HL-60 (cell line): ENCODE data around the gene PRSS33.
A peak's percentile ranks its signal among the peaks of the same experiment; 100 is the strongest.

ENCODE experiments used
- DNase-seq, 2 experiments: peaks; one replicate each; pipeline ENCODE4 v3.0.0-alpha.2; 2010 to 2020; ENCODE audit warnings: low read depth in 1 of 2, low spot score in 1 of 2
- H3K27ac ChIP-seq: fragments of 250-450 bp; sonication (Bioruptor Pico); replicated peaks from 2 replicates; pipeline ENCODE4 v1.5.1; 2020; ENCODE audit warnings: mild to moderate bottlenecking, moderate library complexity
- H3K27me3 ChIP-seq: fragments of 250-450 bp; sonication (Bioruptor Pico); 2 replicates; pipeline ENCODE4 v1.5.1; 2021; ENCODE audit warnings: mild to moderate bottlenecking, moderate library complexity; ENCODE audit not compliant: insufficient read depth, poor library complexity, severe bottlenecking
- H3K4me3 ChIP-seq: replicated peaks from 2 replicates; pipeline ENCODE4 v1.5.1; 2011; ENCODE audit warnings: mild to moderate bottlenecking, control low read depth, low read length; ENCODE audit not compliant: insufficient read depth
- GABPA ChIP-seq: IDR thresholded peaks from 2 replicates; pipeline ENCODE4 v1.6.1; 2012; ENCODE audit warnings: low read depth
- POLR2AphosphoS5 ChIP-seq: IDR thresholded peaks from 2 replicates; pipeline ENCODE4 v1.6.1; 2012; ENCODE audit warnings: low read depth
- REST ChIP-seq: IDR thresholded peaks from 2 replicates; pipeline ENCODE4 v1.6.1; 2012; ENCODE audit warnings: low read depth; ENCODE audit not compliant: insufficient replicate concordance
- SPI1 ChIP-seq: IDR thresholded peaks from 2 replicates; pipeline ENCODE4 v1.6.1; 2012; ENCODE audit warnings: low read depth, mild to moderate bottlenecking, borderline replicate concordance
- TF ChIP-seq, protein P1 (sequence below): IDR thresholded peaks from one replicate; pipeline ENCODE4 v1.5.1; 2011; ENCODE audit warnings: low read length, control low read depth, inconsistent platforms; ENCODE audit not compliant: insufficient read depth

Gene PRSS33

GRCh38 chr16:2773188-2773968 is 14.0 kb downstream of the PRSS33 start:
- no peaks in the 10 kb centered on the region for H3K27me3 ChIP-seq
- no peak overlapping the region for H3K4me3 ChIP-seq
- peak in 1 of 2 experiments; percentile 17 for DNase-seq
- TF ChIP-seq POLR2AphosphoS5 = peak; percentile 1; the same call in 1 of the 2 replicates
- TF ChIP-seq, protein P1, sequence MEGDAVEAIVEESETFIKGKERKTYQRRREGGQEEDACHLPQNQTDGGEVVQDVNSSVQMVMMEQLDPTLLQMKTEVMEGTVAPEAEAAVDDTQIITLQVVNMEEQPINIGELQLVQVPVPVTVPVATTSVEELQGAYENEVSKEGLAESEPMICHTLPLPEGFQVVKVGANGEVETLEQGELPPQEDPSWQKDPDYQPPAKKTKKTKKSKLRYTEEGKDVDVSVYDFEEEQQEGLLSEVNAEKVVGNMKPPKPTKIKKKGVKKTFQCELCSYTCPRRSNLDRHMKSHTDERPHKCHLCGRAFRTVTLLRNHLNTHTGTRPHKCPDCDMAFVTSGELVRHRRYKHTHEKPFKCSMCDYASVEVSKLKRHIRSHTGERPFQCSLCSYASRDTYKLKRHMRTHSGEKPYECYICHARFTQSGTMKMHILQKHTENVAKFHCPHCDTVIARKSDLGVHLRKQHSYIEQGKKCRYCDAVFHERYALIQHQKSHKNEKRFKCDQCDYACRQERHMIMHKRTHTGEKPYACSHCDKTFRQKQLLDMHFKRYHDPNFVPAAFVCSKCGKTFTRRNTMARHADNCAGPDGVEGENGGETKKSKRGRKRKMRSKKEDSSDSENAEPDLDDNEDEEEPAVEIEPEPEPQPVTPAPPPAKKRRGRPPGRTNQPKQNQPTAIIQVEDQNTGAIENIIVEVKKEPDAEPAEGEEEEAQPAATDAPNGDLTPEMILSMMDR = no peak
- no peak overlapping the region for H3K27ac ChIP-seq

DNA sequence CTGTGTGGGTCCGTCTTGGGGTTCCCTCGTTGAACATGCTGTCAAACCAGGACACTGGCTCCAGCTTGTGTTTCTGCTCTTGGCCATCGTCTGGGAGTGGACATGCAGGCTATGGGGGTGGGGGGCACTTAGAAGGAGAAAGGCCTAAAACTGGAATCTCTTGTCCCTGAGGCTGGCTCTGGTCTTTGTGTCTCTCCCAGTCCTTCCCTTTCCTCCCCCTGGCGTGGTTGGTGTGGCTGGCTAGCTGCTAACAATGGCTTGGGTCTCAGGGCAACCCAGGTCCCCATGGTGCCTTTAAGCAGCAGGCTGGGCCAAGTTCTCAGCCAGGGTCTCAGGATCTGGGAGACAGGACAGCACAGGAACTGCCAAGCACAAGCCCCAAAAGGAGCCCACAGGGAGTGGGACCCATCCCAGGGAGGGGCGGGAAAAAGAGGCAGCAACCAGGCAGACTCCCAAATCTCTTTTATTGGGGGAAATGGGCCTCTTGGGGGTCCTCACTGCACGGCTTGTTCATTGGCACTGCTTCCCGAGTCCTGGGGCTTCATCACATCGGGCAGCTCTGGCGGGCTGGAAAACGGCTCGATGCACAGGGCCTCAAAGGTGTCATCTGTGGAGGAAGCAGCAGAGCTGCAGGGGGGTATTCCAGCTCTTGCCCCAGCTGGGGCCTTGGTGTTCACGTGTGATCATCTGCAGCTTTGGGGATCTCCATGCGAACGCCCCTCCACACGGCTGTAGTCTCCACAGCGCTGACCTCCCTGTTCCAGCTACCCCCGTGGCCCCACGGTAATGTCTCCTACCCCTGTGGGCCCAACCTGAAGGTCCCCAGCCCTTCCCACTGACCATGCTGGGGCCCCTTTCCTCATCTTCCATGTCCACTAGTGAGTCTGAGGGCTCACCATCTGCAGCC is 15.6 kb downstream of the PRSS33 start:
- no peak overlapping the region for H3K4me3 ChIP-seq
- H3K27ac ChIP-seq = no peak overlapping the region
- peak in 1 of 2 experiments; percentile 15 for DNase-seq
- TF ChIP-seq POLR2AphosphoS5 (peak; percentile 53; the same call in 1 of the 2 replicates), GABPA (no peak), REST (no peak), SPI1 (no peak)
- no peaks in the 10 kb centered on the region for H3K27me3 ChIP-seq

GRCh38 chr16:2770057-2770951 is 17.1 kb downstream of the PRSS33 start:
- Histone ChIP-seq H3K4me3 (no peak overlapping the region), H3K27ac (no peak overlapping the region), H3K27me3 (no peaks in the 10 kb centered on the region)
- TF ChIP-seq POLR2AphosphoS5 (peak; percentile 38), REST (no peak)
- DNase-seq = peak; percentile 23 to 40

GRCh38 chr16:2769675-2770056 is 17.7 kb downstream of the PRSS33 start:
- Histone ChIP-seq H3K27ac (no peak overlapping the region), H3K4me3 (no peak overlapping the region)
- TF ChIP-seq POLR2AphosphoS5 (no peak), SPI1 (no peak), REST (no peak)
- TF ChIP-seq, protein P1 = no peak

More at GRCh38 chr16:2769675-2770056, 17.7 kb downstream of the PRSS33 start:
- H3K27me3 ChIP-seq = no peaks in the 10 kb centered on the region
- DNase-seq = peak in 1 of 2 experiments; percentile 7
